Upper lobe of right lung (tissue), 1 donor: ENCODE data around the gene SCN10A. TPM values are rescaled to one million over a fixed set of nuclear protein-coding genes. Genes with fewer than 3 reads are reported as not detected.
A peak's percentile ranks its signal among the peaks of the same experiment; 100 is the strongest.

Source experiments
- ATAC-seq: fragments of 200-7000 bp; cut with Tn5 transposase; one replicate; pipeline ENCODE4 v1.9.1; 2020; ENCODE audit warnings: mild to moderate bottlenecking, moderate library complexity
- DNase-seq: peaks from one replicate; pipeline ENCODE4 v3.0.0-alpha.2; 2020
- H3K27ac ChIP-seq: fragments of 200-600 bp; one replicate; pipeline ENCODE4 v1.8.0; 2022
- H3K27me3 ChIP-seq: fragments of 200-600 bp; one replicate; pipeline ENCODE4 v1.8.0; 2022; ENCODE audit warnings: mild to moderate bottlenecking
- H3K36me3 ChIP-seq: fragments of 200-600 bp; one replicate; pipeline ENCODE4 v1.8.0; 2022
- H3K4me1 ChIP-seq: fragments of 200-600 bp; one replicate; pipeline ENCODE4 v1.8.0; 2022
- H3K4me3 ChIP-seq: fragments of 200-600 bp; one replicate; pipeline ENCODE4 v1.8.0; 2022; ENCODE audit warnings: mild to moderate bottlenecking
- H3K9me3 ChIP-seq: fragments of 200-600 bp; one replicate; pipeline ENCODE4 v1.8.0; 2022
- CTCF ChIP-seq: fragments of 200-600 bp; IDR thresholded peaks from one replicate; pipeline ENCODE4 v1.8.0; 2022; ENCODE audit warnings: antibody characterized with exemption
- intact Hi-C: fragments of 100-400 bp; cut with DNase I; formaldehyde crosslinking; loops from one replicate; pipeline ENCODE4 v1.11.0; 2022
- total RNA-seq: library from RNA; stranded (reverse); fragmentation: NEBNext Ultra II Directional; extraction: Animal tissue kit (Norgen Biotek cat#: 25700); gene quantifications from one replicate; pipeline ENCODE4 v1.2.1, GENCODE V29; 2021
- donor health status: DM: no; HTN: yes; CAD: no; lungs with severe emphysema.

The SCN10A gene
- total RNA-seq, 1 donor from 2014 or later = not detected

DNA sequence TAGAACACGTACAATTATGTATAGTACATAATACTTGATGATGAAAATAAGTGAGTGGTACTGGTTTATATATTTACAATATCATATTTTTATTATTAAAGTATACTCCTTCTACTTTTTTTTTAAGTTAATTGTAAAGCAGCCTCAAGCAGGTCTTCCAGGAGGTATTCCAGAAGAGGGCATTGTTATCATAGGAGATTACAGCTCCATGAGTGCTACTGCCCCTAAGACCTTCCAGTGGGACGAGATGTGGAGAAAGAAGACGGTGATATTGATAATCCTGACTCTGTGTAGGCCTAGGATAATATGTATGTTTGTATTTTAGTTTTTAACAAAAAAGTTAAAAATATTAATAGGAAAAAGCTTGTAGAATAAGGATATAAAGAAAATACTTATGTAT, 126.2 kb downstream of the SCN10A start:
- no peak for ATAC-seq
- Histone ChIP-seq H3K36me3 (no peaks in the 10 kb centered on the region), H3K9me3 (no peaks in the 10 kb centered on the region), H3K4me3 (no peak overlapping the region), H3K4me1 (no peaks in the 10 kb centered on the region), H3K27ac (no peak overlapping the region), H3K27me3 (no peaks in the 10 kb centered on the region)
- intact Hi-C loops = no loop called here
- no peak for DNase-seq
- TF ChIP-seq CTCF = no peak

GRCh38 chr3:38689346-38689745, 126.7 kb downstream of the SCN10A start:
- no peak overlapping the region for H3K4me3 ChIP-seq
- intact Hi-C loops = no loop called here
- H3K27ac ChIP-seq = no peak overlapping the region
- no peaks in the 10 kb centered on the region for H3K9me3 ChIP-seq
- ATAC-seq (no peak), DNase-seq (no peak)
- H3K27me3 ChIP-seq = no peaks in the 10 kb centered on the region
- no peaks in the 10 kb centered on the region for H3K36me3 ChIP-seq
- TF ChIP-seq CTCF = no peak
- H3K4me1 ChIP-seq = no peaks in the 10 kb centered on the region

GRCh38 chr3:38687321-38687720, 128.7 kb downstream of the SCN10A start:
- H3K27me3 ChIP-seq = no peaks in the 10 kb centered on the region
- no peak for ATAC-seq
- DNase-seq = no peak
- H3K27ac ChIP-seq = no peak overlapping the region
- TF ChIP-seq CTCF = no peak
- intact Hi-C loops = no loop called here
- H3K9me3 ChIP-seq = no peaks in the 10 kb centered on the region
- H3K36me3 ChIP-seq = no peaks in the 10 kb centered on the region
- no peaks in the 10 kb centered on the region for H3K4me1 ChIP-seq
- no peak overlapping the region for H3K4me3 ChIP-seq

DNA sequence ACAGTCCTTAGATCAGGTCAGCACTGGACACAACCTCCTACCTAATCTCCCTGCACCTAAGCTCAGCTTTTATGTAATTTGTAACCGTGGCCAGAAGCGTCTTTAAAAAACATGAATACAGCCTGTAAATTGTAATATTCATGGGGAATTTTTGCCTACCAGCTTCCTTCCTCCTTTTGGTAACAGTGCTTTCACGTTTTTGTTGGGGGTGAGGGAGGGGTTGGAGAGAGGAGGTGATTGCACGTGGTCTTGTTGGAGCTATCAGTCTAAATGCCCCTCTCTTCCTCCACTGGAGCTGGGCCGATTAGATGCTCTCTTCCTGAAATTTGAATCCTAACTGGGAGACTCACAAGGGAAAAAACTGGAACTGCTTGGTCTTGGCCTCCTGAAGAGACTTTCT, 131.5 kb downstream of the SCN10A start:
- no peak for TF ChIP-seq CTCF
- Histone ChIP-seq H3K9me3 (no peaks in the 10 kb centered on the region), H3K27me3 (no peaks in the 10 kb centered on the region), H3K36me3 (no peaks in the 10 kb centered on the region), H3K27ac (no peak overlapping the region), H3K4me1 (no peaks in the 10 kb centered on the region), H3K4me3 (no peak overlapping the region)
- intact Hi-C loops = no loop called here
- DNase-seq (no peak), ATAC-seq (no peak)

DNA sequence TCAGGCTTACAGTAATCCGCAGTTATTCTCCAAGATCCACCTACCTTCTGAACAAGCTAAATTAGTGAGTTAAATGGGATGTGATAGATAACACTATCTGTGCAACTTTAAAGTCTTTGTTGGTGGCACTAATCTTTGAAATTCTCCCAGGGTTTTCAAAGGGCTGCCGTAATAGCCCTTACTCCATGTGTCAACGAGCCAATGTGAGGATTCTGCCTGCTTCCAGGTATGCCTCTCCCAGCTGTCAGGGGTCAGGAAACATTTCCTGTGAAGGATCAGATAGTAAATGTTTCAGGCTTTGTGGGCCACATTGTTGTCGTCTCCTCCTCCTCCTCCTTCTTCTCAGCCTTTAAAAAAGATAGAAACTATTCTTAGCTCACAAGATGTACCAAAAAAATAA, 146.3 kb downstream of the SCN10A start:
- intact Hi-C loops = no loop called here
- H3K36me3 ChIP-seq = no peaks in the 10 kb centered on the region
- no peaks in the 10 kb centered on the region for H3K9me3 ChIP-seq
- no peak for TF ChIP-seq CTCF
- H3K4me1 ChIP-seq = no peaks in the 10 kb centered on the region
- DNase-seq = no peak
- H3K27me3 ChIP-seq = no peaks in the 10 kb centered on the region
- no peak overlapping the region for H3K27ac ChIP-seq
- no peak for ATAC-seq
- H3K4me3 ChIP-seq = no peak overlapping the region

GRCh38 chr3:38662544-38662943, 153.5 kb downstream of the SCN10A start:
- H3K27ac ChIP-seq = no peak overlapping the region
- TF ChIP-seq CTCF = peak; percentile 6
- H3K9me3 ChIP-seq = no peaks in the 10 kb centered on the region
- no peaks in the 10 kb centered on the region for H3K4me1 ChIP-seq
- H3K4me3 ChIP-seq = no peak overlapping the region
- intact Hi-C loops = no loop called here
- DNase-seq (no peak), ATAC-seq (peak; percentile 42)
- H3K36me3 ChIP-seq = no peaks in the 10 kb centered on the region
- H3K27me3 ChIP-seq = peaks cover 23% of the 10 kb centered on the region
